Mucosa of descending colon (tissue), 3 donors: ENCODE measurements around the gene DPT. TPM values are rescaled to one million over a fixed set of nuclear protein-coding genes. Genes with fewer than 3 reads are reported as not detected.

ENCODE experiments used
- ATAC-seq: fragments of 200-7000 bp; cut with Tn5 transposase; one replicate; pipeline ENCODE4 v1.9.1; 2020; ENCODE audit warnings: mild to moderate bottlenecking, moderate library complexity
- DNase-seq, 3 donors: peaks; one replicate each; pipeline ENCODE4 v3.0.0-alpha.2; 2020
- H3K36me3 ChIP-seq: fragments of 200-600 bp; one replicate; pipeline ENCODE4 v1.8.0; 2021; ENCODE audit warnings: low read depth, mild to moderate bottlenecking
- H3K4me1 ChIP-seq: fragments of 200-600 bp; one replicate; pipeline ENCODE4 v1.8.0; 2021; ENCODE audit warnings: low read depth, mild to moderate bottlenecking
- H3K4me3 ChIP-seq: fragments of 200-600 bp; one replicate; pipeline ENCODE4 v1.8.0; 2021; ENCODE audit warnings: mild to moderate bottlenecking
- H3K9me3 ChIP-seq: fragments of 200-600 bp; one replicate; pipeline ENCODE4 v1.8.0; 2021; ENCODE audit warnings: mild to moderate bottlenecking
- CTCF ChIP-seq: fragments of 200-600 bp; IDR thresholded peaks from one replicate; pipeline ENCODE4 v1.8.0; 2022; ENCODE audit warnings: antibody characterized with exemption, mild to moderate bottlenecking
- intact Hi-C, 2 donors: fragments of 100-400 bp; cut with DNase I in 1 of 2; cut with micrococcal nuclease in 1 of 2; formaldehyde crosslinking; loops; one replicate each; pipeline versions ENCODE4 v1.11.0 to v1.11.1; 2022; cut with DNase I, micrococcal nuclease
- total RNA-seq, 3 donors: library from RNA; stranded (reverse); fragmentation: NEBNext Ultra II Directional in 2 of 3; extraction: Animal tissue kit (Norgen Biotek cat#: 25700) in 2 of 3; gene quantifications; one replicate each; pipeline versions ENCODE4 v1.2.1 to v1.2.4, GENCODE V29; 2021 to 2023
- donor health status: DM: no; HTN: no; CAD: no; lungs with moderate emphysema.
- donor health status: DM: no; HTN: no; CAD: no.
- donor health status: DM: no; HTN: yes; CAD: no.

The DPT gene
- total RNA-seq, 3 donors from 2014 or later = 4.8 to 277 (median 16.9) TPM

GRCh38 chr1:168767894-168768584, 39.0 kb upstream of the DPT start:
- H3K9me3 ChIP-seq = no peaks in the 10 kb centered on the region
- H3K36me3 ChIP-seq = no peaks in the 10 kb centered on the region
- no peak for TF ChIP-seq CTCF
- peak in 1 of 3 donors; percentile 24 for DNase-seq
- intact Hi-C loops = no loop called here
- ATAC-seq = peak; percentile 35
- H3K4me1 ChIP-seq = no peaks in the 10 kb centered on the region
- H3K4me3 ChIP-seq = no peak overlapping the region

- H3K4me1 ChIP-seq = no peaks in the 10 kb centered on the region
- no peaks in the 10 kb centered on the region for H3K36me3 ChIP-seq
- no peak for TF ChIP-seq CTCF
- ATAC-seq (no peak), DNase-seq (no peak)
- no peaks in the 10 kb centered on the region for H3K9me3 ChIP-seq
- intact Hi-C loops = no loop called here
- no peak overlapping the region for H3K4me3 ChIP-seq
These were observed 37.6 kb upstream of the DPT start for GRCh38 chr1:168766568-168766967.

GRCh38 chr1:168763031-168763430, 34.0 kb upstream of the DPT start:
- no peak for DNase-seq
- no peaks in the 10 kb centered on the region for H3K9me3 ChIP-seq
- no peak for TF ChIP-seq CTCF

GRCh38 chr1:168762473-168762872, 33.5 kb upstream of the DPT start:
- no peak overlapping the region for H3K4me3 ChIP-seq
- no peaks in the 10 kb centered on the region for H3K4me1 ChIP-seq
- intact Hi-C loops = no loop called here
- H3K36me3 ChIP-seq = no peaks in the 10 kb centered on the region
- DNase-seq (no peak), ATAC-seq (no peak)
- no peaks in the 10 kb centered on the region for H3K9me3 ChIP-seq
- no peak for TF ChIP-seq CTCF

More at GRCh38 chr1:168763031-168763430, 34.0 kb upstream of the DPT start:
- Histone ChIP-seq H3K36me3 (no peaks in the 10 kb centered on the region), H3K4me1 (no peaks in the 10 kb centered on the region), H3K4me3 (no peak overlapping the region)
- no peak for ATAC-seq
- intact Hi-C loops = no loop called here

- TF ChIP-seq CTCF = no peak
- intact Hi-C loops = no loop called here
- Histone ChIP-seq H3K4me1 (no peaks in the 10 kb centered on the region), H3K4me3 (no peak overlapping the region), H3K36me3 (no peaks in the 10 kb centered on the region), H3K9me3 (no peaks in the 10 kb centered on the region)
- ATAC-seq = no peak
- DNase-seq = no peak
These were observed 31.8 kb upstream of the DPT start for GRCh38 chr1:168760781-168761180.

GRCh38 chr1:168760241-168760640, 31.2 kb upstream of the DPT start:
- intact Hi-C loops = no loop called here
- ATAC-seq = no peak

More at GRCh38 chr1:168760241-168760640, 31.2 kb upstream of the DPT start:
- Histone ChIP-seq H3K4me3 (no peak overlapping the region), H3K4me1 (no peaks in the 10 kb centered on the region), H3K36me3 (no peaks in the 10 kb centered on the region), H3K9me3 (no peaks in the 10 kb centered on the region)
- DNase-seq = no peak
- TF ChIP-seq CTCF = no peak
